ENCODE data around the gene SEMA5B.

SEMA5B gene

GRCh38 chr3:123047062-123047319 is 19.4 kb upstream of the SEMA5B start:
- Histone ChIP-seq H3K4me3 (ENCODE audit: low read depth in 1 of 2, low read length in 1 of 2) (no peak overlapping the region), H3K27ac (no peak overlapping the region), H3K9me3 (no peaks in the 10 kb centered on the region), H3K36me3 (no peaks in the 10 kb centered on the region), H3K4me1 (ENCODE audit: control insufficient read depth in 1 of 2, insufficient read depth in 1 of 2, low read depth in 1 of 2, low read length in 1 of 2) (no peaks in the 10 kb centered on the region), H3K27me3 (peaks cover 19% of the 10 kb centered on the region)
- TF ChIP-seq, protein P1, sequence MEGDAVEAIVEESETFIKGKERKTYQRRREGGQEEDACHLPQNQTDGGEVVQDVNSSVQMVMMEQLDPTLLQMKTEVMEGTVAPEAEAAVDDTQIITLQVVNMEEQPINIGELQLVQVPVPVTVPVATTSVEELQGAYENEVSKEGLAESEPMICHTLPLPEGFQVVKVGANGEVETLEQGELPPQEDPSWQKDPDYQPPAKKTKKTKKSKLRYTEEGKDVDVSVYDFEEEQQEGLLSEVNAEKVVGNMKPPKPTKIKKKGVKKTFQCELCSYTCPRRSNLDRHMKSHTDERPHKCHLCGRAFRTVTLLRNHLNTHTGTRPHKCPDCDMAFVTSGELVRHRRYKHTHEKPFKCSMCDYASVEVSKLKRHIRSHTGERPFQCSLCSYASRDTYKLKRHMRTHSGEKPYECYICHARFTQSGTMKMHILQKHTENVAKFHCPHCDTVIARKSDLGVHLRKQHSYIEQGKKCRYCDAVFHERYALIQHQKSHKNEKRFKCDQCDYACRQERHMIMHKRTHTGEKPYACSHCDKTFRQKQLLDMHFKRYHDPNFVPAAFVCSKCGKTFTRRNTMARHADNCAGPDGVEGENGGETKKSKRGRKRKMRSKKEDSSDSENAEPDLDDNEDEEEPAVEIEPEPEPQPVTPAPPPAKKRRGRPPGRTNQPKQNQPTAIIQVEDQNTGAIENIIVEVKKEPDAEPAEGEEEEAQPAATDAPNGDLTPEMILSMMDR (IDR thresholded peaks at IDR 0.05) = no peak

GRCh38 chr3:123046262-123047061 is 18.9 kb upstream of the SEMA5B start:
- H3K36me3 ChIP-seq = no peaks in the 10 kb centered on the region
- no peaks in the 10 kb centered on the region for H3K9me3 ChIP-seq
- no peaks in the 10 kb centered on the region for H3K4me1 ChIP-seq (ENCODE audit: control insufficient read depth in 1 of 2, insufficient read depth in 1 of 2, low read depth in 1 of 2, low read length in 1 of 2)
- H3K4me3 ChIP-seq (ENCODE audit: low read depth in 1 of 2, low read length in 1 of 2) = no peak overlapping the region
- TF ChIP-seq, protein P1 (IDR thresholded peaks at IDR 0.05) = no peak
- H3K27me3 ChIP-seq = peaks cover 23% of the 10 kb centered on the region
- no peak overlapping the region for H3K27ac ChIP-seq

DNA sequence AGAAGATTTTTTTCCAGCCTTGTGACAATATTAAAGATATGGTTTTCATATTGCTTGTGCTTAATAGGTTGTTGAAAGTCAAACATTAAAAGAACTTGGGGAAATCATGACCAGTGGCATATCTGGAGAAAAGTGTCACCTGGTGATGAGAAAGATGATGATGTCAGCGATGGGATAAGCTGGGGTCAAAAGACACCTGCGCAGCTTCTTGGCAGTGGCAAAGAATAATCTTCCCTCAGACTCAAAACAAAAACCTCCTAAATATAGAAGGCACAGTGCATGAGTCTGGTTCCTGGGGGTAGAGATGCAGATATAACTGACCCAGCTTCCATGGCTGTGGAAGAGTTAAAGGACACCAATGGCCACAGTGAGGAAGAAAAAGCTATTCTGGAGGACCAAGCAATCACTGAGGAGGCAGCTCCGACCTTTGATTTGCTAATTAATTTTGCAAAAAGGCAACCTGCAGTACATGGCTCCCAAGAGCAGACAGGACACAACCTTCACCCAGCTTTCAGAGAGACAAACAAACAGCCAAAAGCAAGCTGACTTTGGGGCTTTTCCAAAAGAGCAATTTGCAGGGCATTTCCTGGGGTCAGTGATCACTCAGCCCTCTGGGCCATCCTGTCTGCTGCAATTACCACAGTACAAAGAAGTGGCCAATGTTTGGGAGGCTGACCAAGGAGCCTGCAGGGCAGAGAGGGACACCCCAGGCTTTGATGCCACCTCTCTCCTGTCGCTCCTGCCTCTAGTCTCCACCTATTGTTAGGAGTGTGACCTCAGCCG is 17.6 kb upstream of the SEMA5B start:
- Histone ChIP-seq H3K9me3 (no peaks in the 10 kb centered on the region), H3K36me3 (no peaks in the 10 kb centered on the region), H3K4me3 (ENCODE audit: low read depth in 1 of 2, low read length in 1 of 2) (no peak overlapping the region), H3K4me1 (ENCODE audit: control insufficient read depth in 1 of 2, insufficient read depth in 1 of 2, low read depth in 1 of 2, low read length in 1 of 2) (no peaks in the 10 kb centered on the region), H3K27me3 (peaks cover 28% of the 10 kb centered on the region), H3K27ac (no peak overlapping the region)
- TF ChIP-seq, protein P1 (IDR thresholded peaks at IDR 0.05) = no peak

- no peak overlapping the region for H3K4me3 ChIP-seq (ENCODE audit: low read depth in 1 of 2, low read length in 1 of 2)
- no peaks in the 10 kb centered on the region for H3K9me3 ChIP-seq
- no peak overlapping the region for H3K27ac ChIP-seq
- H3K4me1 ChIP-seq (ENCODE audit: control insufficient read depth in 1 of 2, insufficient read depth in 1 of 2, low read depth in 1 of 2, low read length in 1 of 2) = peaks cover under 1 to 4% of the 10 kb centered on the region in 2 experiments
- TF ChIP-seq, protein P1 (IDR thresholded peaks at IDR 0.05) = no peak
- H3K27me3 ChIP-seq = peaks cover 36% of the 10 kb centered on the region
- no peaks in the 10 kb centered on the region for H3K36me3 ChIP-seq
Observed at GRCh38 chr3:123042413-123042812, 14.8 kb upstream of the SEMA5B start.

DNA sequence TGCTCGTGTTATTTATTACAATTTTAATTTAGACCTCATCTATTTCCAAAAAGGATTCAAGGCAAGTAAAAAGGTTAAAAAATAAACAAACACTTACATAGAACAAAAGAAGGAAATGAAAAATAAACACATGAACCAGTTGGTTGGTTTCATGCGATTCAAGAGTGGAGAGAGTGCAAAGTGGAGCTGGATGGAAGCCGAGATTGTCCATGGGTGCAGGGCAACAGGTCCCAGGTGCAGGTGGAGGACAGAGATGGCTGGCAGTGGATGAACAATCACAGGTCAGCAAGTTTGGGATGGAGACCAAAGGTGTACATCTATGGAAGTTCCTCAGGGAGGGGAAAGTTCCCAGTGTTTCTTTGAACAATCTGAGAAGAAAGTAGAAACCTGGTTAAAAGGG is 11.6 kb upstream of the SEMA5B start:
- Histone ChIP-seq H3K36me3 (no peaks in the 10 kb centered on the region), H3K4me1 (ENCODE audit: control insufficient read depth in 1 of 2, insufficient read depth in 1 of 2, low read depth in 1 of 2, low read length in 1 of 2) (peaks cover 17 to 21% of the 10 kb centered on the region in 2 experiments), H3K27ac (no peak overlapping the region), H3K27me3 (peaks cover 28% of the 10 kb centered on the region), H3K9me3 (no peaks in the 10 kb centered on the region), H3K4me3 (ENCODE audit: low read depth in 1 of 2, low read length in 1 of 2) (no peak overlapping the region)
- TF ChIP-seq, protein P1 (IDR thresholded peaks at IDR 0.05) = no peak

Measured in neutrophil (primary cell).